ENCODE data around the gene PAX9. TPM values are rescaled to one million over a fixed set of nuclear protein-coding genes. Genes with fewer than 3 reads are reported as not detected.

PAX9 gene
- total and polyA plus RNA-seq, 12 donors: under 0.01 to 0.04 TPM; not detected in 10

DNA sequence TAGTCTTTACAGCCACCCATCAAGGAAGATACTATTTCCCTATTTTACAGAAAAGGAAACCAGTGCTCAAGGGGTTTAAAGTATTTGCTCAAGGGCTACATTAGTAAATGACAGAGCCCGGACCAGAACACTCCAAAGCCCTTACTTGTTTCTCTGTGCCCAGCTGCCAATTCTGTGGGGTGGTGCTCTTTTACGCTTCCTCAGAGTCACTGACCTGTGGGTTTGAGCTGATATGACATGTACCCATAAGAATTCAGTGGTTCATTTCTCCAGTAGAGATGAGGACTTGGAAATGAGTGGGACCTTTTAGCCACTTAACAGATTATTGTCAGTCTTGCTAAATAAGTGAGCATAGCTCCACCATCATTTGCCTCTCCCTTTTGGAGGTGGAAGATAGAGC is 41.8 kb upstream of the PAX9 start:
- Histone ChIP-seq H3K36me3 (replicated peaks in 1 of 2) (no peaks in the 10 kb centered on the region), H3K4me3 (no peak overlapping the region), H3K27me3 (no peaks in the 10 kb centered on the region), H3K27ac (no peak overlapping the region), H3K9me3 (replicated peaks in 1 of 3) (no peaks in the 10 kb centered on the region), H3K4me1 (replicated peaks in 1 of 2) (no peaks in the 10 kb centered on the region)
- no peak for TF ChIP-seq POLR2A (IDR thresholded peaks at IDR 0.05)
- intact Hi-C loops (cut with DNase I): no loop called here
- WGBS, 4 donors: 79 to 100% (median 84%) methylated on average over 2 of the region's 2 CpGs
- DNase-seq: no peak

DNA sequence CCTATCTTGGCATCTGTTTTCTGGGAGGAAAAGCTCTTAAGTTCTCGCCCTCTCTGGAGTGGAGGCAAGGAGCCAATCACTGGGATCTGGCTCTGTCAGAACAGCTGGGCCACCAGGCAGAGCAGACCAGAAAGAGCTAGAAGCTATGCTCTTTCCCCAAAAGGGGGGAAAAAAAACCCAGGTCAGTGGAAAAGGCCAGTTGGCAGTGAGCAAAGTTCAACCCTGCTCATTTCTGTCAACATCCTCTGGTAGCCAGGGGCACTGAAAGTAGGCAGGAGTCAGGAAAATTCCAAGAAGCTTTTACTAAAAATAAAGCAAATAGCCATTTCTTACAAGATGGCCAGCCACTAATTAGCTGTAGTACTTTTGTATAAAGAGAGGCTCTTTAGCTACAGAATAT is 36.6 kb upstream of the PAX9 start:
- H3K4me1 ChIP-seq (replicated peaks in 1 of 2): no peaks in the 10 kb centered on the region
- no peak for TF ChIP-seq POLR2A (IDR thresholded peaks at IDR 0.05)
- TF ChIP-seq, protein P1, sequence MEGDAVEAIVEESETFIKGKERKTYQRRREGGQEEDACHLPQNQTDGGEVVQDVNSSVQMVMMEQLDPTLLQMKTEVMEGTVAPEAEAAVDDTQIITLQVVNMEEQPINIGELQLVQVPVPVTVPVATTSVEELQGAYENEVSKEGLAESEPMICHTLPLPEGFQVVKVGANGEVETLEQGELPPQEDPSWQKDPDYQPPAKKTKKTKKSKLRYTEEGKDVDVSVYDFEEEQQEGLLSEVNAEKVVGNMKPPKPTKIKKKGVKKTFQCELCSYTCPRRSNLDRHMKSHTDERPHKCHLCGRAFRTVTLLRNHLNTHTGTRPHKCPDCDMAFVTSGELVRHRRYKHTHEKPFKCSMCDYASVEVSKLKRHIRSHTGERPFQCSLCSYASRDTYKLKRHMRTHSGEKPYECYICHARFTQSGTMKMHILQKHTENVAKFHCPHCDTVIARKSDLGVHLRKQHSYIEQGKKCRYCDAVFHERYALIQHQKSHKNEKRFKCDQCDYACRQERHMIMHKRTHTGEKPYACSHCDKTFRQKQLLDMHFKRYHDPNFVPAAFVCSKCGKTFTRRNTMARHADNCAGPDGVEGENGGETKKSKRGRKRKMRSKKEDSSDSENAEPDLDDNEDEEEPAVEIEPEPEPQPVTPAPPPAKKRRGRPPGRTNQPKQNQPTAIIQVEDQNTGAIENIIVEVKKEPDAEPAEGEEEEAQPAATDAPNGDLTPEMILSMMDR (IDR thresholded peaks at IDR 0.05): no peak
- no peak for DNase-seq
- 80 to 100% (median 88%) methylated on average over 1 of the region's 1 CpG for WGBS, 4 donors
- H3K9me3 ChIP-seq (replicated peaks in 1 of 3): no peaks in the 10 kb centered on the region
- no peak overlapping the region for H3K27ac ChIP-seq
- intact Hi-C loops (cut with DNase I): no loop called here
- no peak overlapping the region for H3K4me3 ChIP-seq
- H3K27me3 ChIP-seq: peaks cover 5% of the 10 kb centered on the region
- no peaks in the 10 kb centered on the region for H3K36me3 ChIP-seq (replicated peaks in 1 of 2)

GRCh38 chr14:36625436-36625835 is 36.2 kb upstream of the PAX9 start:
- TF ChIP-seq POLR2A (IDR thresholded peaks at IDR 0.05): no peak
- TF ChIP-seq, protein P1 (IDR thresholded peaks at IDR 0.05): no peak
- Histone ChIP-seq H3K27ac (no peak overlapping the region), H3K36me3 (replicated peaks in 1 of 2) (no peaks in the 10 kb centered on the region), H3K4me1 (replicated peaks in 1 of 2) (no peaks in the 10 kb centered on the region), H3K4me3 (no peak overlapping the region), H3K27me3 (peaks cover 5% of the 10 kb centered on the region), H3K9me3 (replicated peaks in 1 of 3) (no peaks in the 10 kb centered on the region)
- intact Hi-C loops (cut with DNase I): no loop called here
- DNase-seq: no peak
- WGBS, 4 donors: 78 to 88% (median 86%) methylated on average over 4 of the region's 4 CpGs

DNA sequence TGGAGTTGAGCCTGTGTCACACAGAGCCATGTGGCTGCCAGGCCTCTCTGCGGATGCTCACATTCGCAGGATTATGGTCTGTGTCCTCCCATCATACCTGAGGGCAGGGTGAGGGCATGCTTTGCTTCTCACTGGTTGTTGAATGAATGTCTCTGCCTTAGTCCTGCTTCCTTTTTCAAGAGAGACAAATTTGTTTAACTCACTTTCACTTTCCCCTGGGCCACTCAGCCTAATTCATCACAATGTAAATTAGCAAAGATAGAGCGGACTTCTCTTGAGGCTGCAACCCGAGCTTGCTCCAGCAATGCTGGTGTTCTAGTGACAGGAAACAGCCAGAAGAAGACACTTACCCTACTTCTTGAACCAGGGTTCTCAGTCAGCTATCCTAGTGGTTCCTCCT is 35.5 kb upstream of the PAX9 start:
- TF ChIP-seq, protein P1 (IDR thresholded peaks at IDR 0.05): no peak
- TF ChIP-seq POLR2A (IDR thresholded peaks at IDR 0.05): no peak
- WGBS, 4 donors: 66 to 74% (median 70%) methylated on average over 4 of the region's 4 CpGs
- intact Hi-C loops (cut with DNase I): no loop called here

DNA sequence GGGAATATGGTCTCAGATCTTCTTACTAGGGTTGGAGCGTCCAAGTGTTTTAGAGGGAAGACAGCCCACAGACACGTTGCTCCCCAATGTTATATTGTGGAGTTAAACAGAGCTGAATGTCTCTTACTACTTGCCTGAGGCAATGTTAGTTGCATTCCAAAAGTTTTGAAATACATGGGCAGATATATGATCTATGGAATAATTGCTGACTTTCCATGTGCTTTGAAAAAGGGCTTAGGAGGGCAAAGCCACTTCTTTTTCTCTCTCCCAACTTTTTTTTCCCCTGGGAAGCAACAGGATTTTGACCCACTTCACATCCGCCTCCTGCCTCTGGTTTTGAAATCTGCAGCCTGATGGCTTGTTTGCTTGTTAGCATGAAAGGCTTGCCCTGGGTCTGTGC is 33.7 kb upstream of the PAX9 start:
- intact Hi-C loops (cut with DNase I): no loop called here
- Histone ChIP-seq H3K9me3 (replicated peaks in 1 of 3) (no peaks in the 10 kb centered on the region), H3K27me3 (peaks cover 5% of the 10 kb centered on the region), H3K4me3 (no peak overlapping the region), H3K4me1 (replicated peaks in 1 of 2) (no peaks in the 10 kb centered on the region), H3K36me3 (replicated peaks in 1 of 2) (no peaks in the 10 kb centered on the region), H3K27ac (no peak overlapping the region)
- DNase-seq: no peak
- 57 to 72% (median 65%) methylated on average over 3 of the region's 3 CpGs for WGBS, 4 donors
- TF ChIP-seq POLR2A (IDR thresholded peaks at IDR 0.05): no peak
- TF ChIP-seq, protein P1 (IDR thresholded peaks at IDR 0.05): no peak

More for the DNA sequence above, 35.5 kb upstream of the PAX9 start:
- Histone ChIP-seq H3K27me3 (peaks cover 5% of the 10 kb centered on the region), H3K27ac (no peak overlapping the region), H3K4me1 (replicated peaks in 1 of 2) (no peaks in the 10 kb centered on the region), H3K36me3 (replicated peaks in 1 of 2) (no peaks in the 10 kb centered on the region), H3K4me3 (no peak overlapping the region), H3K9me3 (replicated peaks in 1 of 3) (no peaks in the 10 kb centered on the region)
- no peak for DNase-seq
